T-helper 17 cell (primary cell): ENCODE measurements around the gene MYCL. TPM values are rescaled to one million over a fixed set of nuclear protein-coding genes. Genes with fewer than 3 reads are reported as not detected.

Experiments used
- ATAC-seq: fragments of 150-1000 bp; cut with Tn5 transposase; 2 replicates; pipeline ENCODE4 v1.10.0; 2021; ENCODE audit warnings: mild to moderate bottlenecking, moderate library complexity
- DNase-seq, 3 donors: peaks; one replicate each; pipeline versions ENCODE4 v3.0.0 to v3.0.0-alpha.2; 2020 to 2021
- H3K9me3 ChIP-seq: one replicate; pipeline ENCODE4 v1.7.0; 2013; ENCODE audit warnings: low read length, mild to moderate bottlenecking; ENCODE audit not compliant: control insufficient read depth, poor library complexity, severe bottlenecking
- H3K27ac Mint-ChIP-seq: one replicate; pipeline ENCODE4 v1.8.0; 2022; ENCODE audit warnings: mild to moderate bottlenecking, moderate library complexity, mixed read lengths
- H3K27me3 Mint-ChIP-seq: one replicate; pipeline ENCODE4 v1.8.0; 2022; ENCODE audit warnings: mixed read lengths
- H3K36me3 Mint-ChIP-seq: one replicate; pipeline ENCODE4 v1.8.0; 2022; ENCODE audit warnings: low read depth, mixed read lengths
- H3K4me1 Mint-ChIP-seq: one replicate; pipeline ENCODE4 v1.8.0; 2022; ENCODE audit warnings: mild to moderate bottlenecking, mixed read lengths
- H3K4me3 Mint-ChIP-seq: one replicate; pipeline ENCODE4 v1.8.0; 2022; ENCODE audit warnings: mild to moderate bottlenecking, moderate library complexity, mixed read lengths
- total RNA-seq, 4 donors: library from RNA in 2 of 4; stranded (reverse) in 2 of 4; gene quantifications; one replicate each; pipeline ENCODE4 v1.2.3 and lab custom pipeline; 2022 to 2026

Gene MYCL
- total RNA-seq, 2 donors from 2014 or later, result 0.68 to 1.2 TPM

DNA sequence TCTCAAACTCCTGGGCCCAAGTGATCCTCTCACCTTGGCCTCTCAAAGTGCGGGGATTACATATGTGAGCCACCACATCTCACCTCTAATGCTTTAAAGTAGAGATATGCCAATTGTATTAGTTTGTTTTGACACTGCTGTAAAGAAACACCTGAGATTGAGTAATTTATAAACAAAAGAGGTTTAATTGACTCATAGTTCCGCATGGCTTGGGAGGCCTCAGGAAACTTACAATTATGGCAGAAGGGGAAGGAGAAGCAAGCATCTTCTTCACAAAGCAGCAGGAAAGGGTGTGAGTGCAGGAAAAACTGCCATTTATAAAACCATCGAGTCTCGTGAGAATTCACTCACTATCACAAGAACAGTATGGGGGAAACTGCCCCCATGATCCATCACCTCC lies 3.5 kb upstream of the MYCL start:
- Mint-ChIP-seq H3K27ac (no peak overlapping the region), H3K27me3 (peaks cover 35% of the 10 kb centered on the region), H3K4me3 (no peak overlapping the region), H3K36me3 (peaks cover 5% of the 10 kb centered on the region), H3K4me1 (peaks cover 2% of the 10 kb centered on the region)
- H3K9me3 ChIP-seq, result no peaks in the 10 kb centered on the region
- DNase-seq, result no peak
- ATAC-seq, result no peak

DNA sequence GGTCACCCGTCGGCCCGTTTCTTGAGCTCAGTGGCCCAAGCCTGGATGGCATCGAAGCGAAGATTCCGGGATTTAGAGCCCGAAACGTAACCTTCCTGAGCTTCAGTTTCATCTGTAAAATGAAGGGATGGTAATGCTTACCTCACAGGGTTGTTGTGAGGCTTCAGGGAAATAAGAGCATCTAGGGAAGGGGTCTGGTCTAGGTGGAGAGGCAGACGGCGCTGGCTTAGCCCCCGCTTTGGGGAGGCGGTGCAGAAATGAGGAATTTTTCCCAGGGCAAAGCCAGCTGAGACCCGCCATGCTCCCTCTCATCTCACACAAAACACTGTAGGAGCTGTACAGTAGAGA lies 717 bp upstream of the MYCL start:
- peak; percentile 18 for ATAC-seq
- Mint-ChIP-seq H3K4me1 (peaks cover 4% of the 10 kb centered on the region), H3K27me3 (peaks cover 55% of the 10 kb centered on the region), H3K36me3 (no peaks in the 10 kb centered on the region), H3K4me3 (peak overlapping the region; percentile 80), H3K27ac (no peak overlapping the region)
- H3K9me3 ChIP-seq, result no peaks in the 10 kb centered on the region
- DNase-seq, result no peak

DNA sequence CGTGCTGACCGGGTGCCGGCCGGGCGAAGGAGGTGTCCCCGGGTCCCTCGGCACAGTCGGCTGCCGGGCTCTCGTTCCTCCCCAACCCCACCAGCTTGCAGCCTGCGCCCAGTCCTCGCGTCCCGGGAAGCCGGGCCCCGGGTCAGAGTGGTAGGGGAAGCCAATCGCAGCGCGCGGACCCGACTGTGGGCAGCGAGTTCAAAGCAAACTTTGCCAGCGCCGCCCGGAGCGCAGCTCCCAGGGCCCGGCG lies 328 bp downstream of the MYCL start:
- no peaks in the 10 kb centered on the region for H3K9me3 ChIP-seq
- peaks cover 4% of the 10 kb centered on the region for H3K4me1 Mint-ChIP-seq
- no peaks in the 10 kb centered on the region for H3K36me3 Mint-ChIP-seq
- no peak overlapping the region for H3K27ac Mint-ChIP-seq
- no peak for ATAC-seq
- H3K27me3 Mint-ChIP-seq, result peaks cover 55% of the 10 kb centered on the region
- no peak for DNase-seq
- H3K4me3 Mint-ChIP-seq, result no peak overlapping the region

DNA sequence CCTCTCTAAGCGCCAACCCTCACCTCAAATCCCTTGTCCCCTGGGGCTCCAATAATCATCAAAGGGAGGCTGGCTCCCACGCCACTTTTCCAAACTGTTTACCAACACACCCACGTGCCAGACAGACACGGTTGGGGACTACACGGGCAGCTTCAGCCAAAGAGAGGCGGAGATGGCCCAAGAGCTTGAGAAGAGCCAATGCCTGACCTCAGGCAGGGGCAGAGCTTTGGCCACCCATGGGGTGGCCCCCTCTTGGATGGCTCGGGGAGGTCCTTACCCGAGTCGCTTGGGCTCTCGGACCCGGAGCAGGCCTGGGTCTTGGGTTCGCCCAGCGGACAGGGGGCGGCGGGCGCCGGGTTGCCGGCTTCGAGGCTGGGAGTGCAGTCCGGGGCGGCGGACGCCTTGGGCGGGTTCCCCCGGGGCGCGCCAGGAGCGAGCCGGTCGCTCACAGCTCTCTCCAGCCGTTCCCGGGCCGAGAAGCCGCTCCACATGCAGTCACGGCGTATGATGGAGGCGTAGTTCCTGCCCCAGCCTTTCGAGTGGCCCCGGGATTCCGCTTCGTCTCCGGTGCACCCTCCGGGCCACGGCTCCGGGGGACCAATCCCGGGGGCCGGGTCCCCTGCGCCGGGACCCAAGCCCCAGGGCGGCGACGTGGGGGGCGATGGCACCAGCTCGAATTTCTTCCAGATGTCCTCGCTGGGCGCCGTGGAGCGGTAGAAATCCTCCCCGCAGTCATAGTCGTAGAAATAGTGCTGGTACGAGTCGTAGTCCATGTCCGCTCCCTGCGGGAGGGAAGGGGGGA lies 854 bp downstream of the MYCL start:
- ATAC-seq, result peak; percentile 5
- DNase-seq, result peak in 1 of 3 donors; percentile 12
- Mint-ChIP-seq H3K27me3 (peaks cover 52% of the 10 kb centered on the region), H3K27ac (no peak overlapping the region), H3K4me3 (peak overlapping the region; percentile 67), H3K4me1 (peaks cover 4% of the 10 kb centered on the region), H3K36me3 (no peaks in the 10 kb centered on the region)
- H3K9me3 ChIP-seq, result no peaks in the 10 kb centered on the region

DNA sequence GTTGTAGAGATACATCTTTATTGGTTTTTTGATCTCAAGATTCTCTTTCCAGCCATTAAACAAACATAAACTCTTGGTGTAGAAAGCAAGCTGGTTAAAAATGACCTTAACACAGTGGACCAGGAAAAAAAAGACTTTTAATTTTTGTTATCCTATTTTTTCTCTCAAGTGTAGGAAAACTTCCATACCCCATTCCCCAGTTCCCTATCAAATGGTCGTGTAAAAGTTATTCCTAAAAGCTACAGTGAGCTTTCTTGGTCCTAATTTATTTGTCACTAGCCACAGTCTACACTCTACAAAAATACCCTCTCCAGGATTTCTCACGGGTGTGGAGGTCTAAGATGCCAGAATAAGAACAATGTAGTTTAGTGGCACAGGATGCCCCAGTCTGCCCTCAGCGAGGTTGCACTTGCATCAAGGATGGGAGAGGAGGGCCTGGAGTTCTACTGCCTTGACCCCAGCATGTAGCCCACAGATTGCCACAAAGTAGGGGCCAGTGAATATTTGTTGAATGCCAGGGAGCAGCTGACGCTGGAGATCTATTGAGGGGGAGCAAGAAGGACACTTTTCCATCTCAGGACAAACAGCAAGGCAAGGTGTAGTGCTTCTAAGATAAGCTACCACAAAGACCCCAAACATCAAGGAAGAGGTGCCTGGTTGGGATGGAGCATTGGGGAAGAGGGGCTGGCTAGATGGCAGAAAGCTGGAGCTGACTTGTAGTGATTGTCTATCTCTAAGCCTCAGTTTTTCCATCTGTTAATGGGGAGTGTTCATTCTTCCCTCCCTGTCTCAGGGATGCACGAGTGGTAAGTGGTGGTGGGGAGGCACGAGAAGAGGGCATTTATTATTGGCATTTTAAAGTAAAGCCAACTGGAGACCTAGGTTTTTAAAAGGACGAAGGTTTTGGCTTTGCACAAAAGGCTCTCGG lies 1.8 kb downstream of the MYCL start:
- H3K4me3 Mint-ChIP-seq, result peak overlapping the region; percentile 71
- no peaks in the 10 kb centered on the region for H3K9me3 ChIP-seq
- H3K4me1 Mint-ChIP-seq, result peaks cover 4% of the 10 kb centered on the region
- DNase-seq (no peak), ATAC-seq (no peak)
- peaks cover 47% of the 10 kb centered on the region for H3K27me3 Mint-ChIP-seq
- H3K36me3 Mint-ChIP-seq, result no peaks in the 10 kb centered on the region
- no peak overlapping the region for H3K27ac Mint-ChIP-seq

DNA sequence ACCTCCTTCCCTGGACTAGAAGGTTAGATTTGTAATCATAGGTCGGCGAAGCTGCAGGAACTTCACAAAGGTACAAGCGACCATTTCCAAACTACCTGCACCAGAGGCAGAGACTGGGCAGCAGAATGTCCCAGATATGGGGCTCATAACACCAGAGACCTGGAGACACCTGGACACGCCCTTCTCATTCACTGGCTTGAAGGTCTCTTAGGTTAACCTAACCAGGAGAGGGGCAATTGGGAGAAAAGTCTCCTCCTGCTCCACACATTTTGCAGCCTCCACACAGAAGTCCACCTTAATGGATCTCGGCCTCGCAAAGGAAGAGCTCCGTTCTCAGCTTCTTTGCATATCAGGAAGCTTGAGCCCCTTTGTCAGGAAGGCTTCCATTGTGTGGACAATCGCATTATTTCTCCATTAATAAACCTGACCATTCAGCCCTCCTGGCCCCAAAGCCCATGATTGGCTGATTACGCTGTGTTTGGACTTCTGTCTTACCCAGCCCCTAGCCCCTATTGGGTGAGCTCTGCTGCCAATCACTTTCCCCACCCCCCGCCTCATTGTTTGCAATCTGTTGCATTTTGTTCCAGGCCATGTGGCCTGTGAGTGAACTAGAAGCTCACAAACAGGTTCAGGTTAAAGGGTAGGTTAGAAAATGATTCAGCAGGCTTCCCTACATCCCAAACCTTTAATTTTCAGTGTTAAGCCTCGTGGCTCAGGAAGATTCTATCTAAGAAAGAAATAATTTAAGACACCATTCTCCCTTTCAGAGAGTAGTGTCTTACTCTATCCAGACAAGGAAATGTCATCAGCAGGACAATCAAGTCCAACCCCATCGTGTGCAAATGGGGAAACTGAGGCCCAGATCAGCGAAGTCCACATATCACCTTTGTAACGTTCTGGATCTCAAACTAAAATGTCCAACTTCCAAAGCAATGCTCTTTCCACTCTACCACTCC lies 2.8 kb downstream of the MYCL start:
- peaks cover 4% of the 10 kb centered on the region for H3K4me1 Mint-ChIP-seq
- H3K36me3 Mint-ChIP-seq, result no peaks in the 10 kb centered on the region
- ATAC-seq, result no peak
- H3K27me3 Mint-ChIP-seq, result peaks cover 53% of the 10 kb centered on the region
- no peak overlapping the region for H3K4me3 Mint-ChIP-seq
- H3K27ac Mint-ChIP-seq, result no peak overlapping the region
- DNase-seq, result no peak
- no peaks in the 10 kb centered on the region for H3K9me3 ChIP-seq

DNA sequence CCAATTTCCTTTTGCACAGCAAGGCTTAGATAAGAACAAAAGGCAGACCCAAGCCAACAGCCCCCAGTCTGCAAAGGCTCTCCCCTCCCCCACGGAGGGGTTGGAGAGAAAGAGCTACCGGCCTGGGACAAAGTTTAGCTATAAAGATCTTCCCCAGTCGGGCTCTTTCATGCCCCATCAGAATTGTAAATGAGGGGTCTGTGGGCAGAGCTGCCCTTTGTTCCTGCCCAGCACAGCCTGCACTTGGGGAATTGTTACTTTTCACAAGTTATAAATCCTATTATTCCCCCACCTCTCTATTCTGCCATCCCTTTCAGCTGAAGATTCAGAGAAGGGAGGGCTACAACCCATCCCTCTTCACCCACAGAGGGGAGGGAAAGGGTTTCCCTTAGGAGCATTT lies 3.5 kb downstream of the MYCL start:
- H3K9me3 ChIP-seq, result no peaks in the 10 kb centered on the region
- Mint-ChIP-seq H3K36me3 (no peaks in the 10 kb centered on the region), H3K4me3 (no peak overlapping the region), H3K4me1 (peaks cover 4% of the 10 kb centered on the region), H3K27me3 (peaks cover 56% of the 10 kb centered on the region), H3K27ac (no peak overlapping the region)
- no peak for DNase-seq
- ATAC-seq, result no peak

DNA sequence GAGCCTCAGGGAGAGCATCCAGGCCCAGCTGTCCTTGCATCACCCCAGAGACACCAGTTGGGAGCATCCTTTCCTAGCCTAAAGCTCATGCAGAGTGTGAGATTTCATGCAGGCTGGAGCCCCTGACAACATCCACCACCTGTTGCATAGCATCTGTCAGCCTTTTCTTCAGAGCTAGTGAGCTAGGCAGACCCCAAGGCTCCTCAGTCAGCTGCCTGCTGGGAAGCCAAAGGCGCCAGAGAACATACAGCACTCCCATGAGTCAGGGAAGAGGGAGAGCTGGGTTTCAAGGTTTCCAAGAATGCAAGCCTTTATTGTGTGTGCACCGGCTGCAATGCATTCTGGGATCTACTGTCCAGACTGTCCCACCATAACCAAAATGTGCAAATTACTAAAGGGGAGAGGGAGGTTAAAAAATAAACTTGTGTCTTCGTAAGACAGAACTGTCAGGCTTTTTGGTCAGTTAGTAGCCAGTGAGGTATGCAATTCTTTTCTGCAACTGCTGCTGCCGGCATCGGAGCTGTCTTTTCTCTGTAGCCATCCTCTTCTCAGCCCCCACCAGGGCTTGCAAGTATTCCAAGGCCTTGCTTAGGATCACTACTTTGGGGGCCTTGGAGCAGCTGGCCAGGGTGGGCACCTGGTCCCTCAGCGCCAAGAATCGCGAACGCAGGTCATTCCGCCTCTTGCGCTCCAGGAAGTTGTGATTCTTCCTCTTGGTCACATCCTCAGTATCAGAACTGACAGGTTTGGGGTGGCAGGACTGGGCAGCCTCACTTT lies 4.6 kb downstream of the MYCL start:
- no peak overlapping the region for H3K27ac Mint-ChIP-seq
- H3K4me3 Mint-ChIP-seq, result no peak overlapping the region
- H3K27me3 Mint-ChIP-seq, result peaks cover 63% of the 10 kb centered on the region
- peaks cover 2% of the 10 kb centered on the region for H3K36me3 Mint-ChIP-seq
- peaks cover 4% of the 10 kb centered on the region for H3K4me1 Mint-ChIP-seq
- no peak for ATAC-seq
- no peaks in the 10 kb centered on the region for H3K9me3 ChIP-seq
- no peak for DNase-seq

DNA sequence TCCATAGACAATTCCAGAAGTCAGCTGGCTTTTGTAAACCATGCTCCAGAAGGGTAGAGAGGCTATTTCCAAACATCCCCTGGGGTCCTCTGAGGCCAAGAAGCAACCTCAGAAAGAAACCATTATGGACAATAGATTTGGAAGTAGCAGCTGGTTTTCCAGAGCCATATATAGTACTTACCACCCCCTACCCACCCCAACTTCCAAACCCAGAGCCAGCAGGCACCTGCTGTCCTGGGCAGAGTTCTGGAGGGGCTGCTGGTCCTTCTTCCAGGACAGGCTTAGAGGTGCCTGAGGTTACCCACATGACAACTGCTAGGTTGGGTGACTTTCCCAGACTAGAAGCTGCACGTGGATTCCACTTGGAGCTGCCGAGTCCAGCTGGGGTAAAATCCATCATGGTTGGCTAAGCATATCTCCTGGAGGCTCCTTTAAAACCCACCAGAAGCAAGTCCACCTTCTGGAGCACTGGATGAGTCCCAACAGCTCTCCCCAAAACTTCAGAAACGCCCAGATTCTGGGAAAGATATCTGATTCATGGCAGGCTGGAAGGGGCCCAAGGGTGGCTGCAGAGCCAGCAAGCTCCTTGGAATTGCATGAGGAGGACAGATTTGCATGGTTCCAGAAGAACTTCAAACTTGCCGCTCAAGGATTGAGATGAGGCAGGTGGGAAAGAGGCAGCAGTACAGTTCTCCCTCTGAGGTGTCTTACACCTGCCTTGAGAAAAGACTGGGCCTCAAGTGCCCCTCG lies 5.8 kb downstream of the MYCL start:
- Mint-ChIP-seq H3K27ac (no peak overlapping the region), H3K4me1 (peaks cover 4% of the 10 kb centered on the region), H3K4me3 (no peak overlapping the region), H3K27me3 (peaks cover 70% of the 10 kb centered on the region), H3K36me3 (peaks cover 2% of the 10 kb centered on the region)
- H3K9me3 ChIP-seq, result no peaks in the 10 kb centered on the region
- ATAC-seq, result no peak
- DNase-seq, result no peak

DNA sequence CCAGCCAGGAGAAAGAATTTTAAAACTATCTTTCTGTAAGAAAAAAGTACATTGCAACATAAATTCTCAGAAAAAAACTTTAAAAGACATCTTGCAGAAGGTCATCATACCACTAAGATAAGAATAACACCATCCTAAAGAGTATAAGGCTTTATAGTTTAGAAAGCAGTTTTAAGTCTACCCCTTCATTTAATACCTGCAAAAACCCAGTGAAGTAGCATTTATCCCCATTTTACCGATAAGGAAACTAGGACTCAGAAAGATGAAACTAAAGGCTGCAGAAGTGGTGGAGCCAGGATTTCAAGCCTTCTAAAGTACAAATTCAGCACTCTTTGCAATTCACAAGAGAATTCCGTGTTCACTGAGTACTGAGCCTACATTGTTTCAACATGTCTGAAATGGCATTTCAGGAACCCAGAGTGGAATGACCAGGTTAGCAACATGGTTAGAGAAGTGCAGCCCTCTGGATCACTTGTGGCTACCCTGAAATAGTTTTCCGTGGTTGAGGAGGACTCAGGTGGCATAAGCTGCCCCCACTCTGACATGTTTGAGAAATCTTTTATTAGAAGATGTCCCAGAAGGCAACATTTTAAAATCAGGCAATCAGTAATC lies 6.7 kb downstream of the MYCL start:
- Mint-ChIP-seq H3K4me1 (peaks cover 9% of the 10 kb centered on the region), H3K36me3 (peaks cover 6% of the 10 kb centered on the region), H3K4me3 (no peak overlapping the region), H3K27ac (no peak overlapping the region), H3K27me3 (peaks cover 70% of the 10 kb centered on the region)
- H3K9me3 ChIP-seq, result no peaks in the 10 kb centered on the region
- DNase-seq, result no peak
- no peak for ATAC-seq

DNA sequence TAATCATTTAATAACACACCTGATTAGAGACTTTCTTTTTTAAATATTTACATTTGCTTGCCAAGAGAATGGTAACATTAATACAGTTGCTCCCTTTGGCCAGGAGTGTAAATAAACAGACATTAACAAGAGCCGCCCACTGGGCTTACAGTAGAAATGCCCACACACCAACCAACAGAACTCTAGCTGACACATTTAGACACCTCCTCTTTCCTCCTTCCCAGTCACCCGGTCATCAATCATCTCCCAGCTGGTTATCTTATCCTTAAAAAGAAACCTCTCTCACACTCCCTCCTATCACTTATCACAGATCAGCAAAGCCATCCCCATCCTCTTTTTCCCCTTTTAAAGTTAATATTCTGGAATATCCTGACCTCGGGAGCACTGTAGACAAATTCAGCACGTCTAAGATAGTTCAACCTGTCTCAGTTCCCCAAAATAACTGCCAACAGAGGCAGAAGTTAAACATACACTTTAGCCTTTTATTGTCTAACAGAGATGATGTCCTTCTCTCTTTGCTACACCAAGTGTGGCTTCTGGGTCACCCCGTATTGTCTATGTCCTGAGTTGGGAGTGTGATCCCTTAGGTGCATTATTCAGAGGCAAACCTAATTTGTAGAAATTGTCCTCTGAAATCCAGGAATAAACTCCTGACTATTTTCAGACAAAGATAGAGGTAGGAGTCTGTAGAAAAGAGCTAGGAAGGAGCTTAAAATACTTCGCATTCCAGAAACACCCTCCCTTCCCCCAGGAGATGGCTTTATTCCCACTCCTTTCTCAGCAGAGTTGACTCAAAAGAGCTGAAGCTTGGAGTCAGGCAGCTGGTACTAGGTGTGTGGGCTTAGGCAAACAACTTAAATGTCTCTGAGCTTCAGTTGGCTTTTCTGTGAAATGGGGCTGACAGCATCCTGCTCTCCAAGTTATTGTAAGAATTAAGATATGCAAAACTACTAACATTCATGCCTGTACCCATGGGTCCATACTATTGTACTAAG lies 8.8 kb downstream of the MYCL start:
- no peak for ATAC-seq
- H3K4me1 Mint-ChIP-seq, result peaks cover 7% of the 10 kb centered on the region
- no peak for DNase-seq
- H3K27me3 Mint-ChIP-seq, result peaks cover 57% of the 10 kb centered on the region
- no peaks in the 10 kb centered on the region for H3K9me3 ChIP-seq
- no peak overlapping the region for H3K4me3 Mint-ChIP-seq
- peaks cover 6% of the 10 kb centered on the region for H3K36me3 Mint-ChIP-seq
- no peak overlapping the region for H3K27ac Mint-ChIP-seq
